Stimulated activated CD4-positive, alpha-beta T cell treated with anti-CD3 and anti-CD28 coated beads, Interleukin-4, amount 100 ng/mL, for 4 hours (primary cell): Measurements from ENCODE around the gene LRR1.
A peak's percentile ranks its signal among the peaks of the same experiment; 100 is the strongest.
"Not testable (repeated sequence)": the region's sequence is repeated elsewhere in the genome, so short reads cannot be mapped to it uniquely, and the experiment has no call there.

Source experiments
- DNase-seq, 2 experiments: peaks; one replicate each; pipeline ENCODE4 v3.0.0-alpha.2; 2020

LRR1 gene

DNA sequence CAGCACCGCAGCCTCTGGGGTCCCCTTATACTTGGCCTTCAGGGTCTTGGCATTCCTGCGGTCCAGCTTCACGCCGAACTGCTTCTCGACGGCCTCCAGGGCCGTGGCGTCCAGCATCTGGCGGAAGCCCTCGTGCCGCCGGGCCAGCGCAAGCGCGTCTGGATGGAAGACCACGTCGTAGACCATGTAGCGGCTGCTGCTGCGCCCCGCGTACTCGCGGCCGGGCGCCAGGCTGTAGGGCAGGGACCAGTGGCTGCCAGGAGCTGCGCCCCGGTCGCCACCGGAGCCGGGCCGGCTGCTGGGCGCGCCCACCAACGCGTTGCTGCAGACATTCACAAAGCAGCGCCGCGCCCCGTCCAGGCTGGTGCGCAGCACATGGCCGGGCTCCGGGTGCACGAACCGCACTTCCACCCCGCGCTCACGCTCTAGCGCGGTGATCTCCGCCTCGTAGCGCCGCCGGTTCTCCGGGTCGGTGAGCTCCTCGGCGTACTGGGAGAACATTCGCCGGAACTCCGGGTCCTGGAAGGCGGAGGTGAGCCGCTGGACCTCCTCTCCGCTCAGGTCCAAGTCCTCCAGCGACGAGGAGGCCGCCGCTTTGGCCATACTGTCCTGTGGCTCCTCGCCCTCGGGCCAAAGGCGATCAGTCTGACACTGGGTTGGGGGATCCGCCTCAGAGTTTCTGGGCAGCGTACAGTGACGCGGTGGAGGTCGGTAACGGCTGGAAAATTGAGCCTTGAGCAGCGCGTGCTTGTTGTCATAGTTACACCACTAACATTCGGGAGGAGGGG lies 36.0 kb downstream of the LRR1 start, which contains the start of gene DNAAF2:
Gene DNAAF2 (minus strand): TSS at position 698 of the 788 bp plus-strand sequence. CDS start 95 bp downstream, at position 603.
- DNase-seq: peak; percentile 57 to 60

DNA sequence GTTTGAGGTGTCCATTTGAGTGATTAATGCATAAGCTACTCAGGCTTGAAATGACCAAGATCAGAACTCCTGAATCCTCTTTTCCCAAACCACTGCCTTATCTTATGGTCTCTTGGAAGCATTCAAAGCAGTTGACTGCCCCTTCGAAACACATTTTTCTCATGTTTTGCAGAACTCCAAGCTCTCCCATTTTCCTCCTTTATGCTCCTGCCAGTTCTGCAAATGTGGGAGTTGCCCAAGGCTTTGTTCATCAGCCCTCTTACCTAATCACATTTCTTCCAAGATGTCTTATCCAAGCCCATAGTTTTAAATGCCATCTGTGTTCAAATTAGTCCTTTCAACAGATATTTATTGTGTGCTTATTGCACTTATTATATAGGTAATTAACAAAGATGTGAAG lies 38.1 kb downstream of the LRR1 start:
- no peak for DNase-seq

DNA sequence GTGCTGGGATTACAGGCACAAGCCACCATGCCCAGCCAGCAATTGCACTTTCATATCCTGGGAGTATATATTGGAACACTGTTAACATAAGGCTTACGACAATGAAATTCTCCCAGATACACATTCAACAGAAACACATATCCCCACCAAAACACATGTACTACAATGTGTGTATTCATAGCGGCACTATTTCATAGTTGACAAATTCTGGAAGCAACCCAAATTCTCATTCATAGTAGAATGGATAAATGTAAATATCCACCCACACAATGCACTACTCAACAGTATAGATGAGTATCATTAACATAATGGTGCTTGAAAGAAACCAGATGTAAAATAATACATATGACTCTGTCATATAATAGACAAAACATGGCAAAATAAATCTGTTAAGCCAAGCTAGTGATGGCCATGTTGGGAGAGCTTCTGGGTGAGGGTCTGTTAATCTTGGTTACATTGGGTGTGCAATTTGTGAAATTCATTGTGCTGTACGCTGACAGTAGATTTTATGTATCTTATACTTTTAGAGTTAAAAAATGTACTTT lies 38.9 kb downstream of the LRR1 start:
- DNase-seq: no peak

DNA sequence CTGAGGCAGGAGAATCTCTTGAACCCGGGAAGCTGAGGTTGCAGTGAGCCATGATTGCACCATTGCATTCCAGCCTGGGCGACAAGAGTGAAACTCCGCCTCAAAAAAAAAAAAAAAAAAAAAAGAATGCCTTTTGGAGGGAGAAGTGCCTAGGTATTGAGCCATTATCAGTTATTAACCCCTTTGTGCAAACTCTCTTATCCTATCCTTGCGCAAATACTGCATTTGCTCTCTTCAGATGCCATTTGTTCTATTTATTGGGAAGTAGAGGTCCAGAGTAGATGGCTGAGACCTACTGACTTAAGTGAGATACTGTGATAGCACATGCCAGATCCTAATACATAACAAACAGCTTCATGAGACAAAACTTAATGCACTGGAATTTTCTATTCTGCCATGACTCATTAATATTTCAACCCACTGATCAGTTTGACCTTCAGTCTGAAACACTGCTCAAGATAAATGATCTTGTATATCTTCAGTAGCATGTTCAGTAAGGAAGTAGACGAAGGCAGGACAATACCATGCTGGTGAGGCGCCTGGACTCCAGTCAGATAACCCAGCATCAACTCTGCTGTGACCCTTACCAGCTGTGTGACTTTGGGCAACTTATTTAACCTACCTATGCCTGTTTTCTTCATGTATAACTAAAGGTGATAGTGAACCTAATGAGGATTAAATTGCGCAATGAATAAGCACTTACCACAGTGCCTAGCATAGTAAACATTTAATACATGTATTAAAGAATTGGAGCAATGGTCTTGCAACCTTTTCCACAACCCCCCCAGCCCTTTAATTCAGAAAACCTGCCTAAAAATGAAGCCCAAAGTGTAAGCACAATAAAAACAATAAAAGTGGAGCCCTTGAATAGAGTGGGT lies 42.0 kb downstream of the LRR1 start:
- no peak for DNase-seq

DNA sequence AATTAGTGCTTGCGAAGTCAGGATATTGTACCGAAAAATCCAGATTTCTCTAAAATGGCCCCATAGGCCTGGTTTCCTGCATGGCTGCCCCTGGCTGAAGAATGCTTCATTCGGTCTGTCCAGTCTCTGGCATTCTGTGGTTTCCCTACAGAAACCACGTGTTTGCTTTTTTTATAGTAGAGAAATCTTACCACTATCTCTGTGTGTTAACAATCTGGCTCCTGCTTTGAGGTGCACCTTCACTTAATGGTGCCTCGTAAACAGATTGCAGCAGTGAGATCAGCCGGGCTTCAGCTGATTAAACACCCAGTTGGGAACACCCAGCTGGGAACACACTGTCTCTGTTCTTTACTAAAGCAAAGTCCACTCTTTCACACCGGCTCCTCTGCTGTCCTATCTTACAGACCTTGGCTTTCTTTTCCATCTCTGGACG lies 43.0 kb downstream of the LRR1 start:
- DNase-seq: no peak

DNA sequence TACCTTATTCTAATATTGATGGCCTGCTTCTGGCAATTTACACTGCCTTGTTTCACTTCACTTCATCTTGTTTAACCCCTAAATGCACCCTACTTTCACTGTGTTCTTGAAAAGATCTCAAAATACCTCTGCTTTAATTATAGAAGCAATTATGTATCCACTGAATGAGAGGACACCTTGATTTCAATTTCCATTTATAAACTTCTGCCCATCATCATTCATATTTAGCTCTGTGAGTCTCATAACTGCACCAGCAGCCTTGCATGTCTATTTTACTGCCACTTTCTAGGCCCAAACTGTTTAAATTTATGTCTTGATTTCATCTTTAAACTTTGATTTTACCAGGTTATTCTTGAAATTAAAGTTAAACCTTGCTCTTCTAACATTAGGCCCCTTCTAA lies 43.4 kb downstream of the LRR1 start:
- DNase-seq: no peak

DNA sequence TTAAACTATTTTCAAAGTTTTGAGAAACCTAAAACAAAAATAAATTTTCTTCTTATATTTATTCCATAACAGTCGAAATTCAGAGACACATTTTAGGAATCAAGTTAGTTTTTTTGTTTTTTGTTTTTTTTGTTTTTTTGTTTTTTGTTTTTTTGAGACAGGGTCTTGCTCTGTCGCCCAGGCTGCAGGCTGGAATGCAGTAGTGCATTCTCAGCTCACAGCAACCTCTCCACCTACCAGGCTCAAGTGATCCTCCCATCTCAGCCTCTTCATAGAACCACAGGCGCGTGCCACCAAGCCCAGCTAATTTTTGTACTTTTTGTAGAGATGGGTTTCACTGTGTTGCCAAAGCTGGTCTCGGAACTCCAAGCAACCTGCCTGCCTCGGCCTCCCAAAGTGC lies 54.8 kb downstream of the LRR1 start:
- no peak for DNase-seq

DNA sequence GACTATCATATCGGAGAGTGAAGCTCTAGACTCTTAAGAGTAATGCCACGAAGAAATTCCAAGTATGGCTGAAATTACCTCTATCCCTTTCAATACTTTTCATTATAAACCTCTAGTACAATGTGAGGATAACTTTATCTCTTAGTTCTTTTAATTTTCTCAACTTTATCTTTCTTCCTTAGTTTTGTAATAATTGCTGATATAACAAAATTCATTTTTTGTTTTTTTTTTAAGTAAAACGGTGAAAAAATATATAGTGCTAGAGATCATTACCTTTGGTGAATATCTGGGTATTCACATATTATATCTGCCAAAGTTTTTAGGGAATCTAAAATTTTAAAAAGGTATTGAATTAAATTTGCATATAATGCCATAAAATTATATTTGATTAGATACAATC lies 55.8 kb downstream of the LRR1 start:
- DNase-seq: no peak

DNA sequence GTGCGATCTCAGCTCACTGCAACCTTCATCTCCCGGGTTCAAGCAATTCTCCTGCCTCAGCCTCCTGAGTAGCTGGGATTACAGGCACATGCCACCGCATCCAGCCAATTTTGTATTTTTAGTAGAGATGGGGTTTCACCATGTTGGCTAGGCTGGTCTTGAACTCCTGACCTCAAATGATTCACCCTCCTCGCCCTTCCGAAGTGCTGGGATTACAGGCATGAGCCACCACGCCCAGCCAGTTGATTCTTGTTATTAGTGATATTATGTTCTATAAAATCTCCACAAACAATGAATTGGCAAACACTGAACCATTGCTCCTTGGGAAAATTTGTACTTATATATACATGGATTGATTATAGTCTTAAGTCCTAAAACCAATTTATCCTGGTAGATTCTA lies 58.8 kb downstream of the LRR1 start:
- not testable (repeated sequence) for DNase-seq

DNA sequence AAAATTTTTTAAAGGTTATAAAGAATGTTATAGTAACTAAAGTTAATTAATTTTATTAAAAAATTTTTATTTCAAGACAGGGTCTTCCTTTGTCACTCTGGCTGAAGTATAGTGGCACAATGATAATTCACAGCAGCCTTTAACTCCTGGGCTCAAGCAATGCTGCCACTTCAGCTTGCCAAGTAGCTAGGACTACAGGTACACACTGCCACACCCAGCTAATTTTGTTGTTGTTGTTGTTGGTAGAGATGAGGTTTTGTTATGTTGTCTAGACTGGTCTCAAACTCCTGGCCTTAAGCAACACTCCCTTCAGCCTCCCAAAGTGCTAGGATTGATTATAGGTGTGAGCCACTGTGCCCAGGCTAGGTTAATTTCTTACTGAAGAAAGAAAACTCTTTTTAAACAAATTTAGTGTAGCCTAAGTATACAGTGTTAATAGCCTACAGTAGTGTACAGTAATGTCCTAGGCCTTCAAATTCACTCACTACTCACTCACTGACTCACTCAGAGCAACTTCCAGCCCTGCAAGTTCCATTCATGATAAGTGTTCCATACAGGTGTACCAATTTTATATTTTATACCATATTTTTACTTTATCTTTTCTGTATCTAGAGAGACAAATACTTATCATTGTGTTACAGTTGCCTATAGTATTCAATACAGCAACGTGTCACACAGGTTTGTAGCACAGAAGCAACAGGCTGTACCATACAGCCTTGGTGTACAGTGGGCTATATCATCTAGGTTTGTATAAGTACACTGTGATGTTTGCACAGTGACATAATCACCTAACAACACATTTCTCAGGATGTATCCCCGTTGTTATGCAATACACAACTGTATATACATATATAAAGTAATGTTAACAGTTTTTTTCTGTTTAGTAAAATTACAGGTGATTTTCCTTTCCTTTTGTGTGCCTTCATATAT lies 61.1 kb downstream of the LRR1 start:
- DNase-seq: no peak
